Ishikawa (cell line): ENCODE results near the gene GJD4.

ENCODE experiments used
- CEBPB ChIP-seq: IDR thresholded peaks from 2 replicates; pipeline ENCODE4 v1.6.1; 2012
- CREB1 ChIP-seq: IDR thresholded peaks from 2 replicates; pipeline ENCODE4 v1.6.1; 2012; ENCODE audit warnings: low read depth
- EGR1 ChIP-seq: IDR thresholded peaks from 2 replicates; pipeline ENCODE4 v1.6.1; 2012
- EP300 ChIP-seq: IDR thresholded peaks from 2 replicates; pipeline ENCODE4 v1.6.1; 2012; ENCODE audit warnings: borderline replicate concordance
- FOXM1 ChIP-seq: IDR thresholded peaks from 2 replicates; pipeline ENCODE4 v1.6.1; 2012; ENCODE audit warnings: low read depth, borderline replicate concordance
- NFIC ChIP-seq: IDR thresholded peaks from 2 replicates; pipeline ENCODE4 v1.6.1; 2012
- RAD21 ChIP-seq: IDR thresholded peaks from 2 replicates; pipeline ENCODE4 v1.6.1; 2012; ENCODE audit warnings: low read depth
- TAF1 ChIP-seq: IDR thresholded peaks from 2 replicates; pipeline ENCODE4 v1.6.1; 2012; ENCODE audit warnings: low read depth, mild to moderate bottlenecking
- TCF12 ChIP-seq: IDR thresholded peaks from 2 replicates; pipeline ENCODE4 v1.6.1; 2012; ENCODE audit warnings: low read depth
- TEAD4 ChIP-seq: IDR thresholded peaks from 2 replicates; pipeline ENCODE4 v1.6.1; 2012
- YY1 ChIP-seq: IDR thresholded peaks from 2 replicates; pipeline ENCODE4 v1.6.1; 2012; ENCODE audit warnings: low read depth
- ZBTB7A ChIP-seq: IDR thresholded peaks from 2 replicates; pipeline ENCODE4 v1.6.1; 2012; ENCODE audit warnings: low read depth
- TF ChIP-seq, protein P1 (sequence below): IDR thresholded peaks from 2 replicates; pipeline ENCODE4 v1.6.1; 2012
- TF ChIP-seq, protein P2 (sequence below): IDR thresholded peaks from 2 replicates; pipeline ENCODE4 v1.6.1; 2012
- TF ChIP-seq, protein P3 (sequence below): IDR thresholded peaks from 2 replicates; pipeline ENCODE4 v1.6.1; 2012; ENCODE audit warnings: low read depth, mild to moderate bottlenecking

Gene GJD4

DNA sequence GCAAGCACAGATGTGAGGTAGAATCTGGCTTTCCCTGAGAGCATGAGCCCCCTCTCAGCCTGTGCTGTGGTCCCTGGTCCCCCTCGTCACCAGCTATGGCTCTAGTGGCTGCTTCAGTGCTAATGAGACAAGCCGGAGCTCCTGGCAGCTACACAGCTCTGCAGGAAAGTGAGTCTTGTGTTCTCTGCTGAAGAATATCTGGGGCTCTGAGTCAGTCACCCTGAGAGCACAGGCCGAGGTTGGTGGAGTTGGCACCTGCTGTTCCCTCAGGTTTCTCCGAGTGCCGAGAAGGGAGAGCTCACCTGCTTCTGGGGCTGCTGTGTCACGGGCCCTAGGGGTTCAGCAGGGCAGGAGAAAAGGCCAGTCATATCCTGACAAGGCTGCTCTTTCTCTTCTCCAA lies 37.2 kb upstream of the GJD4 start:
- TF ChIP-seq CREB1 (no peak), ZBTB7A (no peak), TEAD4 (no peak), NFIC (no peak), TAF1 (no peak), FOXM1 (no peak), EP300 (no peak), RAD21 (no peak), CEBPB (no peak), EGR1 (no peak), TCF12 (no peak), YY1 (no peak)
- TF ChIP-seq, protein P1, sequence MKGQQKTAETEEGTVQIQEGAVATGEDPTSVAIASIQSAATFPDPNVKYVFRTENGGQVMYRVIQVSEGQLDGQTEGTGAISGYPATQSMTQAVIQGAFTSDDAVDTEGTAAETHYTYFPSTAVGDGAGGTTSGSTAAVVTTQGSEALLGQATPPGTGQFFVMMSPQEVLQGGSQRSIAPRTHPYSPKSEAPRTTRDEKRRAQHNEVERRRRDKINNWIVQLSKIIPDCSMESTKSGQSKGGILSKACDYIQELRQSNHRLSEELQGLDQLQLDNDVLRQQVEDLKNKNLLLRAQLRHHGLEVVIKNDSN: no peak
- TF ChIP-seq, protein P2, sequence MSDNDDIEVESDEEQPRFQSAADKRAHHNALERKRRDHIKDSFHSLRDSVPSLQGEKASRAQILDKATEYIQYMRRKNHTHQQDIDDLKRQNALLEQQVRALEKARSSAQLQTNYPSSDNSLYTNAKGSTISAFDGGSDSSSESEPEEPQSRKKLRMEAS: no peak
- TF ChIP-seq, protein P3, sequence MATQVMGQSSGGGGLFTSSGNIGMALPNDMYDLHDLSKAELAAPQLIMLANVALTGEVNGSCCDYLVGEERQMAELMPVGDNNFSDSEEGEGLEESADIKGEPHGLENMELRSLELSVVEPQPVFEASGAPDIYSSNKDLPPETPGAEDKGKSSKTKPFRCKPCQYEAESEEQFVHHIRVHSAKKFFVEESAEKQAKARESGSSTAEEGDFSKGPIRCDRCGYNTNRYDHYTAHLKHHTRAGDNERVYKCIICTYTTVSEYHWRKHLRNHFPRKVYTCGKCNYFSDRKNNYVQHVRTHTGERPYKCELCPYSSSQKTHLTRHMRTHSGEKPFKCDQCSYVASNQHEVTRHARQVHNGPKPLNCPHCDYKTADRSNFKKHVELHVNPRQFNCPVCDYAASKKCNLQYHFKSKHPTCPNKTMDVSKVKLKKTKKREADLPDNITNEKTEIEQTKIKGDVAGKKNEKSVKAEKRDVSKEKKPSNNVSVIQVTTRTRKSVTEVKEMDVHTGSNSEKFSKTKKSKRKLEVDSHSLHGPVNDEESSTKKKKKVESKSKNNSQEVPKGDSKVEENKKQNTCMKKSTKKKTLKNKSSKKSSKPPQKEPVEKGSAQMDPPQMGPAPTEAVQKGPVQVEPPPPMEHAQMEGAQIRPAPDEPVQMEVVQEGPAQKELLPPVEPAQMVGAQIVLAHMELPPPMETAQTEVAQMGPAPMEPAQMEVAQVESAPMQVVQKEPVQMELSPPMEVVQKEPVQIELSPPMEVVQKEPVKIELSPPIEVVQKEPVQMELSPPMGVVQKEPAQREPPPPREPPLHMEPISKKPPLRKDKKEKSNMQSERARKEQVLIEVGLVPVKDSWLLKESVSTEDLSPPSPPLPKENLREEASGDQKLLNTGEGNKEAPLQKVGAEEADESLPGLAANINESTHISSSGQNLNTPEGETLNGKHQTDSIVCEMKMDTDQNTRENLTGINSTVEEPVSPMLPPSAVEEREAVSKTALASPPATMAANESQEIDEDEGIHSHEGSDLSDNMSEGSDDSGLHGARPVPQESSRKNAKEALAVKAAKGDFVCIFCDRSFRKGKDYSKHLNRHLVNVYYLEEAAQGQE: no peak

DNA sequence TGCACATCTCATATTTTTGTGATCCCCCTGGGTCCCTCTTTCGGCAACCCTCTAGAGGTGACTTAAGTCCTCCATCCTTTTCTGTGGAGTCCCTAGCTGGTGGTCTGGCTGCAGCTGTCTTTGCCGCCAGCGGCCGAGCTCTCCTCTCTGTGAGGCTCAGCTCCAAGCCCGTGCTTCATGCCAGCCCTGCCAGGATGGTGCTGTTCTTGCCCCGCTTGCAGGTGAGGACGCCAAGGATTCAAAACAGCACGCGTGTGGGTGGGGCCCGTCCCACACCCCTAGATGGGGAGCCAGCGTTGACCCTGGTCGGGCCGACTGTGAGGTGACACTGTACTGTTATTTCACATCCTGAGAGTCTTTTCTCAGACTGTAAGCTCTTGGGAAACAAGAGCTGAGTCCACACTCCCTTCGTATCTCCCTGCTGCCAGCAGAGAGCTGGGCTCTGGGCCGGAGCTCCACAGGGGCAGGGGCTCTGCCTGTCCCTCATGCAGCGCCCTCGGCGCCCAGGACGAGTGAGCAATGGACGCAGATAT lies 36.6 kb upstream of the GJD4 start:
- TF ChIP-seq ZBTB7A (no peak), CEBPB (no peak), NFIC (no peak), TCF12 (no peak), TEAD4 (no peak), CREB1 (no peak), EGR1 (no peak), YY1 (no peak), EP300 (no peak), RAD21 (no peak)

DNA sequence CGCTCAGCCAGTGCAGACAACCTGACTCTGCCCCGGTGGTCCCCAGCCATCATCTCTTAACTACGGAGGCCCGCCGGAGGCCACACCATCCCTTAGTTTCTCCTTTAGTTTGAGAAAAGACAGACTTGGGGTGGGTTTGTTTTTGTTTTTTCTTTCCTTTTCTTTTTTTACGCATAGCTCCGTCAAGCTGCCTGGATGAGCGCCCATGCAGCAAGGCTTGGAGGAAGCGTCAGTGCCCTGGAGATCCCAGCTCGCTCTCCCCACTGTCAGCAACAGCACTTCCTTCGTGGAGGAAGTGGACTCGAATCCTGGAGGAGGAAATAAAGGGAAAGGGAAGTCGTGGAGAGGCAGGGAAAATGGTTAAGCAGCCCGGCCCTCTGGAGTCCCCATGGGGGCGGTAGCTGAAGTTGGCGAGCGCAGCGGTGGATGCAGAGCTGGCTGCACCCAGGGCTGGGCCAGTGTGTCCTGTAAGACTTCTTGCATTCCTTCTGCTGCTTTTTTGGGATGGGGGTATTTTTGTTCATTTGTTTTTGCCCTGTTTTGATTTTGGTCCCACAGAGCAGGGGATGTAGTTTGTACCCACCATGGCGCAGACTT lies 35.9 kb upstream of the GJD4 start:
- TF ChIP-seq TAF1: no peak
- no peak for TF ChIP-seq CREB1
- no peak for TF ChIP-seq ZBTB7A

DNA sequence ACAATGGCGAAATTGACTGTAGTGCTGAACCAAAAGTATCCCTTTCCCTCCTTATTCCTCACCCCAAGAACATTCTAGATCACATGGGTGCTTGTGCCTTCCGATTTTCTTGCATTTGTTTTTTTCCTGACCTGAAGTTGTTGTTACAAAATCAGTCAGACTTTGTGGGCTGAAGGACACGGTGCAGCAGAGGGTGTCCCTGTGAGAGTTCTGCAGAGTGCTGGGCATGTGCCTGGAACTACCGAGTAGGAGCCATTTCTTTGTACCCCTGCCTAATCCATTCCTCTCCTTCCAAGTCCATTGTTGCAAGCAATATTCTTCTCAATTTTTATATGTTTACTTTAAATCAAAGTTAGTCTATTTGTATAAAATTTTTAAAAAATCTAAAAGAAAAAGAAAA lies 35.3 kb upstream of the GJD4 start:
- no peak for TF ChIP-seq EGR1
- TF ChIP-seq YY1: no peak
- TF ChIP-seq, protein P1: no peak
- no peak for TF ChIP-seq FOXM1
- TF ChIP-seq NFIC: no peak

DNA sequence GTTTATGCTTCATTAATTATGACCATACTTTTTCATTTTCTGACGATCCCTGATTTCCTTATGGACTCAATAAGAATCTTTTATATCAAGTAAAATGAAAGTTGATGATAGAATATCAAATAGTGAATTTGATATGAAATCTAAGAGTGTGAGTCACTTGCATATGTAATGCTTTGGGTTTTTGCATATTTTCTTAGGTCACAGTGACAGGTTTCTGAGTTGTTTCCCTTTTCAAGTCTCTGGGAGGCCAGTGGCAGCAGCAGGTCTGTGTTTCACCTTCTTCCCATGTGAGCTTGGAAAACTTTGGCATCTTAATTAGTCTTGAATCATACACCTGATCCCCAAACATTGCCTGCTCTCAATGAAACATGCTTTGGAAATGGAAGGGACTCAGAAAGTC lies 34.7 kb upstream of the GJD4 start:
- TF ChIP-seq RAD21: no peak

DNA sequence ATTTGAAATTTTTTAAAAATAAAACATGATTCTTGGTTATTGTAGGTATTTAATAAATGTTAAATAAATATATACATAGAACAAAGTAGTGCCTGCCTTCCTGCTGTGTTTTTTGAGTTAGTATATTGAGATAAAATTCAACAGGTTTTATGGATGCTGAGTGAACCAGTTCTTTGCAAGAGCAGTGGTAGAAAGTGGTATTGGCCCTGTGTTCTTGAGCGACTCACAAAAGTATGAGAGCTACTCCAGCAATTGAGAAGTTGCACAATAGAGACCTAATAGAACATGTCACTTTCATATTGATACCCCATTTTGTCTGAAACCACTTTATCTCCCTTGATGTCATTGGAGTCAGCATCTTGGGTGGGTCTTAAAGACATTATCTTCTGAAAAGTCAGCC lies 32.6 kb upstream of the GJD4 start:
- TF ChIP-seq TEAD4 (no peak), EGR1 (no peak), NFIC (no peak), CREB1 (no peak)

DNA sequence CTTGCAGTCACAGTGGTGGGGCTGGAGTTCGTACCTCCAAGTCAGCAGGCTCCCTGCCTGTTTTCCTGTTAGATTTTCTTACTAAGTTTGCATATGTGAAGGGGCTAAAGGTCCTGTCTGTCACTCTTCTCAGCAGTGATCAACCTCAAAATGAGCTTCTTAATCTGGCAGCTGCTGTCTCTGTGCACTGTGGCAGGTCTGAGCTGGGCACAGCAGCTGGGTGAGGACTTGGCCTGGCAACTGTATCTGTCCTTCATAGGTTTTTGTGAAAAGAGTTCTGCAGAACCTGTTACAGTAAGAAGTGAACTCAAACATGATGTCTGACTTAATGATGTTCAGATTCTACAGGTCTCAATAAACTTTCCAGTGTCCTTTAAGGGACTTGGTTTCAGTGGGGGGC lies 31.3 kb upstream of the GJD4 start:
- TF ChIP-seq, protein P2: no peak
- no peak for TF ChIP-seq CREB1

DNA sequence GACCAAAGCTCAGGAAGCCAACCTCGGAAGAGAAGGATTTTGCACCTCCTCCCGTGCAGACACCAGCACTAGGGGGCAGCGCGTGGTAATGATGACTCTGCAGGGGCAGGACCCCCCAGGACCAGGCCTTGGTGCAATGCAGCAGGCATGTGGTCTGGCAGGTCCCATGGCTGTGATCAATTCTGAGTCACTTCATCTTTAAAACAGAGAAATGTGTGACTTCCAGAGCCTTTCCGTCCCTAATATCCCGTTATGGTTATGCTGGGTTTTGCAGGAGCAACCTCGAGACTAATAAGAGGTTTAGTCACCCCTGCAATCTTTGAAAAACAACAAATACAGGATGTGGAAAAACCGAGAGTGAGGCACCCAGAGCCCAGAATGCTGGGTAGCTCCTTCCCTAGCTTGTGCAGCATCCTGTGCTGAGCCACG lies 30.2 kb upstream of the GJD4 start:
- no peak for TF ChIP-seq CREB1
- TF ChIP-seq RAD21: no peak
- no peak for TF ChIP-seq NFIC
- TF ChIP-seq EGR1: no peak

DNA sequence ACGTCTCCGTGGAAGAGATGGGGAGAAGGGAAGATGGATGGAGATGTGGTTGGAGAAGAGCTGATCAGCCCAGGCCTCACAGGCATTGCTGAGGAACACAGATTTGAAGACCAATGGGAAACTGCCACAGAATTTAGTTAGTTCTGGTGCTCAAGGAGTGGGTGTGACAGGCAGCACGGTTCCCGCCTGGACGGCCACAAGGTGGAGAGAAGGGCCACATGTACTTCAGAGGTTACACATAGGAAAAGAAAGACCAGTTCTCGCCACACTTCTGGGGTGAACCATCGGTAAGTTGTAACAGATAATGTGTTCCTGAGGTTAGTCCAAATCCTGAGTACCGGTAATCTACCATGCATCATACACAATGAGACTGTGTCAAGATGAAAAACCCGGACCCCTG lies 29.5 kb upstream of the GJD4 start:
- TF ChIP-seq TCF12 (no peak), CREB1 (no peak), TEAD4 (no peak), RAD21 (no peak), EP300 (no peak)
- TF ChIP-seq, protein P1: no peak
